Mammary epithelial cell (primary cell): ENCODE results near the gene ADGRB3.

Experiments
- CTCF ChIP-seq, 2 donors: IDR thresholded peaks in 1 of 2; conservative IDR thresholded peaks in 1 of 2; 2 replicates each; pipeline ENCODE4 v1.5.1; 2011 to 2012; ENCODE audit warnings: inconsistent platforms in 2 of 2, low read length in 2 of 2, mild to moderate bottlenecking in 2 of 2, control low read depth in 1 of 2, low read depth in 1 of 2; ENCODE audit not compliant: insufficient read depth in 1 of 2; ENCODE audit errors: extremely low read depth in 1 of 2
- EZH2 ChIP-seq: IDR thresholded peaks from 2 replicates; pipeline ENCODE4 v1.6.1; 2012; ENCODE audit warnings: low read length, inconsistent platforms, borderline replicate concordance

- TF ChIP-seq CTCF (conservative IDR thresholded peaks at IDR 0.05 in 1 of 2, IDR thresholded peaks at IDR 0.05 in 1 of 2; ENCODE audit: extremely low read depth in 1 of 2, insufficient read depth in 1 of 2, low read depth in 1 of 2, low read length in 2 of 2) = no peak
- TF ChIP-seq EZH2 = no peak
Measured at GRCh38 chr6:68654134-68654533, 19.1 kb downstream of the ADGRB3 start.
